H9 (cell line): ENCODE measurements around the gene HSH2D. TPM values are rescaled to one million over a fixed set of nuclear protein-coding genes. Genes with fewer than 3 reads are reported as not detected.
A peak's percentile ranks its signal among the peaks of the same experiment; 100 is the strongest.

Experiments
- DNase-seq: peaks from one replicate; pipeline ENCODE4 v3.0.0-alpha.2; 2017
- H2AFZ ChIP-seq: one replicate; pipeline ENCODE4 v1.6.1; 2013; ENCODE audit warnings: mild to moderate bottlenecking, low read length, control low read depth, moderate library complexity
- H2AK5ac ChIP-seq: 2 replicates; pipeline ENCODE4 v1.6.1; 2013; ENCODE audit warnings: low read length, control low read depth, mixed read lengths; ENCODE audit not compliant: insufficient read length
- H2BK120ac ChIP-seq: one replicate; pipeline ENCODE4 v1.6.1; 2013; ENCODE audit warnings: low read depth, mild to moderate bottlenecking, low read length, control low read depth, inconsistent platforms; ENCODE audit not compliant: poor library complexity, severe bottlenecking
- H2BK12ac ChIP-seq: 2 replicates; pipeline ENCODE4 v1.6.1; 2013; ENCODE audit warnings: low read length, control low read depth, mixed read lengths, low read depth; ENCODE audit not compliant: insufficient read length
- H2BK15ac ChIP-seq: 2 replicates; pipeline ENCODE4 v1.6.1; 2013; ENCODE audit warnings: low read depth, low read length, control low read depth
- H2BK20ac ChIP-seq: one replicate; pipeline ENCODE4 v1.6.1; 2013; ENCODE audit warnings: low read depth, mild to moderate bottlenecking, low read length, control low read depth, inconsistent platforms; ENCODE audit not compliant: poor library complexity, severe bottlenecking
- H2BK5ac ChIP-seq: 2 replicates; pipeline ENCODE4 v1.6.1; 2013; ENCODE audit warnings: low read length, control low read depth, mixed read lengths; ENCODE audit not compliant: insufficient read length
- H3K14ac ChIP-seq: 2 replicates; pipeline ENCODE4 v1.6.1; 2013; ENCODE audit warnings: low read length, control low read depth; ENCODE audit not compliant: insufficient read depth
- H3K18ac ChIP-seq: 2 replicates; pipeline ENCODE4 v1.6.1; 2013; ENCODE audit warnings: low read depth, mild to moderate bottlenecking, mixed read lengths, low read length, control low read depth; ENCODE audit not compliant: insufficient read length
- H3K23ac ChIP-seq: 2 replicates; pipeline ENCODE4 v1.6.1; 2013; ENCODE audit warnings: low read length, control low read depth, mixed read lengths, low read depth; ENCODE audit not compliant: insufficient read length
- H3K23me2 ChIP-seq: 2 replicates; pipeline ENCODE4 v1.6.1; 2013; ENCODE audit warnings: low read depth, mild to moderate bottlenecking, mixed read lengths, low read length, control low read depth; ENCODE audit not compliant: insufficient read length, poor library complexity, severe bottlenecking
- H3K27ac ChIP-seq: 2 replicates; pipeline ENCODE4 v1.5.1; 2013; ENCODE audit warnings: low read length, control low read depth, mixed read lengths, low read depth; ENCODE audit not compliant: insufficient read length
- H3K27me3 ChIP-seq: 2 replicates; pipeline ENCODE4 v1.6.1; 2013; ENCODE audit warnings: low read length, control low read depth, inconsistent platforms; ENCODE audit not compliant: insufficient read depth
- H3K4ac ChIP-seq: 2 replicates; pipeline ENCODE4 v1.6.1; 2013; ENCODE audit warnings: low read depth, mild to moderate bottlenecking, control low read depth, inconsistent platforms, low read length, moderate library complexity
- H3K4me1 ChIP-seq: 2 replicates; pipeline ENCODE4 v1.6.1; 2013; ENCODE audit warnings: low read length, control low read depth, inconsistent platforms; ENCODE audit not compliant: insufficient read depth
- H3K4me2 ChIP-seq: 2 replicates; pipeline ENCODE4 v1.6.1; 2013; ENCODE audit warnings: low read length, control low read depth, mixed read lengths; ENCODE audit not compliant: insufficient read length, insufficient read depth
- H3K56ac ChIP-seq: 2 replicates; pipeline ENCODE4 v1.6.1; 2013; ENCODE audit warnings: low read depth, mild to moderate bottlenecking, mixed read lengths, low read length, control low read depth; ENCODE audit not compliant: insufficient read length
- H3K79me1 ChIP-seq: 2 replicates; pipeline ENCODE4 v1.6.1; 2013; ENCODE audit warnings: low read depth, mild to moderate bottlenecking, moderate library complexity, low read length, control low read depth, inconsistent platforms; ENCODE audit not compliant: insufficient read depth, poor library complexity, severe bottlenecking
- H3K79me2 ChIP-seq: 2 replicates; pipeline ENCODE4 v1.6.1; 2013; ENCODE audit warnings: low read length, control low read depth, inconsistent platforms; ENCODE audit not compliant: insufficient read depth
- H3K9ac ChIP-seq: 2 replicates; pipeline ENCODE4 v1.6.1; 2013; ENCODE audit warnings: low read length, control low read depth, mixed read lengths; ENCODE audit not compliant: insufficient read length; ENCODE audit errors: extremely low read depth
- H3K9me3 ChIP-seq: one replicate; pipeline ENCODE4 v1.6.1; 2013; ENCODE audit warnings: low read depth, low read length, inconsistent platforms; ENCODE audit not compliant: control insufficient read depth
- H3T11ph ChIP-seq: one replicate; pipeline ENCODE4 v1.6.1; 2013; ENCODE audit warnings: mild to moderate bottlenecking, low read length, control low read depth, inconsistent platforms
- H4K20me1 ChIP-seq: one replicate; pipeline ENCODE4 v1.6.1; 2013; ENCODE audit not compliant: control insufficient read depth, insufficient read length, insufficient read depth
- H4K5ac ChIP-seq: 2 replicates; pipeline ENCODE4 v1.6.1; 2013; ENCODE audit warnings: low read depth, mild to moderate bottlenecking, mixed read lengths, low read length, control low read depth; ENCODE audit not compliant: insufficient read length
- H4K8ac ChIP-seq: replicated peaks from 2 replicates; pipeline ENCODE4 v1.6.1; 2013; ENCODE audit warnings: low read length, control low read depth, mixed read lengths, low read depth; ENCODE audit not compliant: insufficient read length
- H4K91ac ChIP-seq: 2 replicates; pipeline ENCODE4 v1.6.1; 2013; ENCODE audit warnings: low read depth, mild to moderate bottlenecking, moderate library complexity, mixed read lengths, low read length, control low read depth; ENCODE audit not compliant: insufficient read length
- H3K27ac Mint-ChIP-seq, 3 experiments: 2 replicates in 2 of 3; 3 replicates in 1 of 3; pipeline ENCODE4 v1.8.0; 2020 to 2021; ENCODE audit warnings: mixed read lengths in 3 of 3, mild to moderate bottlenecking in 1 of 3, moderate library complexity in 1 of 3
- H3K27me3 Mint-ChIP-seq: 2 replicates; pipeline ENCODE4 v1.8.0; 2021; ENCODE audit warnings: low read depth, mild to moderate bottlenecking, moderate library complexity, mixed read lengths
- H3K36me3 Mint-ChIP-seq, 3 experiments: 2 replicates in 2 of 3; 3 replicates in 1 of 3; pipeline ENCODE4 v1.8.0; 2020 to 2021; ENCODE audit warnings: low read depth in 3 of 3, mixed read lengths in 3 of 3; ENCODE audit not compliant: insufficient read depth in 1 of 3
- H3K4me1 Mint-ChIP-seq, 2 experiments: 2 replicates each; pipeline ENCODE4 v1.8.0; 2020; ENCODE audit warnings: mixed read lengths in 2 of 2
- H3K4me3 Mint-ChIP-seq, 2 experiments: 2 replicates in 1 of 2; 3 replicates in 1 of 2; pipeline ENCODE4 v1.8.0; 2020 to 2021; ENCODE audit warnings: mild to moderate bottlenecking in 2 of 2, mixed read lengths in 2 of 2, moderate library complexity in 1 of 2
- H3K9me3 Mint-ChIP-seq, 2 experiments: 2 replicates in 1 of 2; 3 replicates in 1 of 2; pipeline ENCODE4 v1.8.0; 2020; ENCODE audit warnings: mild to moderate bottlenecking in 2 of 2, mixed read lengths in 2 of 2, moderate library complexity in 1 of 2
- WGBS: extraction: QIAGEN DNeasy Blood & Tissue Kit; methylation state at CpG from one replicate; pipeline ENCODE4 v1.1.7; 2013; ENCODE audit warnings: missing lambda C conversion rate, low lambda C conversion rate, mixed read lengths; ENCODE audit not compliant: insufficient read length; ENCODE audit errors: extremely low coverage; 5-methylcytosine and 5-hydroxymethylcytosine counted together
- total RNA-seq: library from RNA; stranded (reverse); gene quantifications from 2 replicates; pipeline ENCODE4 v1.2.1, GENCODE V29; 2021
- TF ChIP-seq, protein P1 (sequence below): fragments of 200-600 bp; sonication (generic); conservative IDR thresholded peaks from 3 replicates; pipeline ENCODE4 v1.8.0; 2021; ENCODE audit warnings: antibody characterized with exemption, mild to moderate bottlenecking

Gene HSH2D
- total RNA-seq, 1 experiment from 2014 or later: 2.3 TPM

DNA sequence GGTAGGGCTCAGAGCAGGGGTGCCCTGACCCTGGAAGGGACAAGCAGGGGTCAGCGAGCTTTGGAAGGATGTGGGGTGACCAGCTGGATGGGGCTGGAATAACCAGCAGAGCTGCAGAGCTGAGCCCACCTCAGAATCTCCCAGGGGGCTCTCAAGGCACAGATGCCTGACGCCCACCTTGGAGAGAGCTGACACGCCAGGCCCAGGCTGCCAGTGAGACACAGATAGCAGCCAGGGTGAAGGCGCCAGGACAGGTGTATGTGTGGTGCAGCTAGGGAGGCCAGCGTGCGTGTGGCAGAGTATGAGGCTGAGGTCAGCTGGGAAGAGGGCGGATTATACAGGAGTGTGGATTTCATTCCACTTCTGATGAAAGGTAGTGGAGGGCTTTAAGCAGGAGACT lies 63.2 kb downstream of the HSH2D start:
- H2BK20ac ChIP-seq: no peak overlapping the region
- no peaks in the 10 kb centered on the region for H3K9me3 ChIP-seq
- no peak overlapping the region for H3K4me3 Mint-ChIP-seq
- no peak overlapping the region for H3K56ac ChIP-seq
- no peak for DNase-seq
- no peaks in the 10 kb centered on the region for H3K79me1 ChIP-seq
- no peak overlapping the region for H3K27ac ChIP-seq
- no peak overlapping the region for H3T11ph ChIP-seq
- TF ChIP-seq, protein P1, sequence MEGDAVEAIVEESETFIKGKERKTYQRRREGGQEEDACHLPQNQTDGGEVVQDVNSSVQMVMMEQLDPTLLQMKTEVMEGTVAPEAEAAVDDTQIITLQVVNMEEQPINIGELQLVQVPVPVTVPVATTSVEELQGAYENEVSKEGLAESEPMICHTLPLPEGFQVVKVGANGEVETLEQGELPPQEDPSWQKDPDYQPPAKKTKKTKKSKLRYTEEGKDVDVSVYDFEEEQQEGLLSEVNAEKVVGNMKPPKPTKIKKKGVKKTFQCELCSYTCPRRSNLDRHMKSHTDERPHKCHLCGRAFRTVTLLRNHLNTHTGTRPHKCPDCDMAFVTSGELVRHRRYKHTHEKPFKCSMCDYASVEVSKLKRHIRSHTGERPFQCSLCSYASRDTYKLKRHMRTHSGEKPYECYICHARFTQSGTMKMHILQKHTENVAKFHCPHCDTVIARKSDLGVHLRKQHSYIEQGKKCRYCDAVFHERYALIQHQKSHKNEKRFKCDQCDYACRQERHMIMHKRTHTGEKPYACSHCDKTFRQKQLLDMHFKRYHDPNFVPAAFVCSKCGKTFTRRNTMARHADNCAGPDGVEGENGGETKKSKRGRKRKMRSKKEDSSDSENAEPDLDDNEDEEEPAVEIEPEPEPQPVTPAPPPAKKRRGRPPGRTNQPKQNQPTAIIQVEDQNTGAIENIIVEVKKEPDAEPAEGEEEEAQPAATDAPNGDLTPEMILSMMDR: no peak
- H3K23ac ChIP-seq: no peak overlapping the region
- H2BK12ac ChIP-seq: no peak overlapping the region
- H3K4me2 ChIP-seq: no peak overlapping the region
- no peak overlapping the region for H3K4ac ChIP-seq
- no peaks in the 10 kb centered on the region for H3K9me3 Mint-ChIP-seq
- no peak overlapping the region for H3K14ac ChIP-seq
- no peaks in the 10 kb centered on the region for H3K27me3 Mint-ChIP-seq
- no peak overlapping the region for H4K8ac ChIP-seq
- H3K23me2 ChIP-seq: no peaks in the 10 kb centered on the region
- H3K18ac ChIP-seq: no peak overlapping the region
- H2BK15ac ChIP-seq: no peak overlapping the region
- no peak overlapping the region for H3K9ac ChIP-seq
- no peak overlapping the region for H4K91ac ChIP-seq
- no peaks in the 10 kb centered on the region for H4K20me1 ChIP-seq
- H3K79me2 ChIP-seq: no peaks in the 10 kb centered on the region
- H2AFZ ChIP-seq: no peak overlapping the region
- H3K4me1 ChIP-seq: no peaks in the 10 kb centered on the region
- peaks cover 4 to 28% (median 27%) of the 10 kb centered on the region in 3 experiments; a peak in 6 of 7 replicates for H3K36me3 Mint-ChIP-seq
- H2BK120ac ChIP-seq: no peak overlapping the region
- no peak overlapping the region for H4K5ac ChIP-seq
- H2BK5ac ChIP-seq: no peak overlapping the region
- no peaks in the 10 kb centered on the region for H3K27me3 ChIP-seq
- H3K27ac Mint-ChIP-seq: peak overlapping the region in 1 of 3 experiments; percentile 65; a peak in 3 of 7 replicates
- no peaks in the 10 kb centered on the region for H3K4me1 Mint-ChIP-seq
- WGBS: no CpG with 5 or more reads among the region's 7 CpGs
- no peak overlapping the region for H2AK5ac ChIP-seq
